Spleen (tissue), 11 donors: ENCODE results near the gene MPC1L. TPM values are rescaled to one million over a fixed set of nuclear protein-coding genes. Genes with fewer than 3 reads are reported as not detected.

ENCODE experiments used
- DNase-seq: peaks from one replicate; pipeline ENCODE4 v3.0.0-alpha.2; 2020
- H3K27ac ChIP-seq, 8 donors: fragments of 200-600 bp; sonication (generic) in 7 of 8; 1 replicate in 4 of 8; 2 replicates in 4 of 8; pipeline versions ENCODE4 v1.5.0 to v1.8.0; 2016 to 2021; ENCODE audit warnings: inconsistent platforms in 4 of 8, mild to moderate bottlenecking in 4 of 8, moderate library complexity in 1 of 8
- H3K27me3 ChIP-seq, 7 donors: fragments of 200-600 bp; sonication (generic) in 6 of 7; replicated peaks in 1 of 7; 1 replicate in 4 of 7; 2 replicates in 3 of 7; pipeline versions ENCODE4 v1.5.0 to v1.8.0; 2016 to 2021; ENCODE audit warnings: inconsistent platforms in 3 of 7, mild to moderate bottlenecking in 1 of 7
- H3K36me3 ChIP-seq, 6 donors: fragments of 200-600 bp; sonication (generic) in 5 of 6; 1 replicate in 4 of 6; 2 replicates in 2 of 6; pipeline versions ENCODE4 v1.5.0 to v1.8.0; 2016 to 2021; ENCODE audit warnings: inconsistent platforms in 2 of 6
- H3K4me1 ChIP-seq, 6 donors: fragments of 200-600 bp; sonication (generic) in 5 of 6; 1 replicate in 3 of 6; 2 replicates in 3 of 6; pipeline versions ENCODE4 v1.5.0 to v1.8.0; 2016 to 2021; ENCODE audit warnings: inconsistent platforms in 3 of 6
- H3K4me3 ChIP-seq, 8 donors: fragments of 200-600 bp; sonication (generic) in 7 of 8; 1 replicate in 4 of 8; 2 replicates in 4 of 8; pipeline versions ENCODE4 v1.5.0 to v1.8.0; 2016 to 2021; ENCODE audit warnings: inconsistent platforms in 4 of 8, mild to moderate bottlenecking in 4 of 8, moderate library complexity in 2 of 8
- H3K9me3 ChIP-seq, 8 donors: fragments of 200-600 bp; sonication (generic) in 7 of 8; 1 replicate in 4 of 8; 2 replicates in 4 of 8; pipeline versions ENCODE4 v1.5.0 to v1.8.0; 2016 to 2021; ENCODE audit warnings: inconsistent platforms in 4 of 8
- POLR2A ChIP-seq, 3 donors: fragments of 450-650 bp; IDR thresholded peaks; one replicate each; pipeline ENCODE4 v1.5.1; 2017; ENCODE audit warnings: antibody characterized with exemption in 3 of 3, mild to moderate bottlenecking in 1 of 3
- POLR2AphosphoS5 ChIP-seq, 3 donors: sonication (generic); formaldehyde crosslinking; IDR thresholded peaks; one replicate each; pipeline ENCODE4 v1.5.1; 2017; ENCODE audit warnings: antibody characterized with exemption in 3 of 3
- WGBS, 5 donors: extraction: QIAGEN DNeasy Blood & Tissue Kit in 3 of 5; methylation state at CpG; one replicate each; pipeline versions ENCODE4 v1.1.5 to v1.1.7; 2013 to 2018; 5-methylcytosine and 5-hydroxymethylcytosine counted together
- intact Hi-C: fragments of 100-400 bp; cut with DNase I; formaldehyde crosslinking; loops from one replicate; pipeline ENCODE4 v1.15.0; 2023; ENCODE audit warnings: low total_unique reads
- polyA plus RNA-seq, 3 donors: library from polyadenylated mRNA; stranded (reverse); fragments of 200-250 nt; gene quantifications; one replicate each; pipeline ENCODE4 v1.2.1, GENCODE V29; 2013
- total RNA-seq, 7 donors: library from RNA; depleted of rRNA in 3 of 7; stranded (reverse); fragments of >200 nt in 3 of 7; fragmentation: NEBNext Ultra II Directional in 4 of 7; extraction: Animal tissue kit (Norgen Biotek cat#: 25700) in 4 of 7; gene quantifications; one replicate each; pipeline versions ENCODE4 v1.1.0 to v1.2.1, GENCODE V29; 2016 to 2021
- TF ChIP-seq, protein P1 (sequence below), 11 experiments: fragments of 200-600 bp in 7 of 11; fragments of 450-650 bp in 4 of 11; sonication (generic) in 4 of 11; IDR thresholded peaks in 8 of 11; conservative IDR thresholded peaks in 3 of 11; 1 replicate in 7 of 11; 2 replicates in 4 of 11; pipeline versions ENCODE4 v1.4.0 to v1.8.0; 2016 to 2021; ENCODE audit warnings: antibody characterized with exemption in 11 of 11, inconsistent platforms in 4 of 11, mild to moderate bottlenecking in 1 of 11
- donor health status: healthy with polysubstance abuse.
- donor health status: DM: no; HTN: no; CAD: no; lungs with moderate emphysema.
- donor health status: DM: no; HTN: no; CAD: no.
- donor health status: Bipolar disorder and iron deficiency.
- donor health status: healthy.
- donor health status: DM: no; HTN: no; CAD: no.
- donor health status: DM: yes; HTN: yes; CAD: no.

MPC1L gene
- total and polyA plus RNA-seq, 10 donors, result 0.28 TPM; not detected in 9

DNA sequence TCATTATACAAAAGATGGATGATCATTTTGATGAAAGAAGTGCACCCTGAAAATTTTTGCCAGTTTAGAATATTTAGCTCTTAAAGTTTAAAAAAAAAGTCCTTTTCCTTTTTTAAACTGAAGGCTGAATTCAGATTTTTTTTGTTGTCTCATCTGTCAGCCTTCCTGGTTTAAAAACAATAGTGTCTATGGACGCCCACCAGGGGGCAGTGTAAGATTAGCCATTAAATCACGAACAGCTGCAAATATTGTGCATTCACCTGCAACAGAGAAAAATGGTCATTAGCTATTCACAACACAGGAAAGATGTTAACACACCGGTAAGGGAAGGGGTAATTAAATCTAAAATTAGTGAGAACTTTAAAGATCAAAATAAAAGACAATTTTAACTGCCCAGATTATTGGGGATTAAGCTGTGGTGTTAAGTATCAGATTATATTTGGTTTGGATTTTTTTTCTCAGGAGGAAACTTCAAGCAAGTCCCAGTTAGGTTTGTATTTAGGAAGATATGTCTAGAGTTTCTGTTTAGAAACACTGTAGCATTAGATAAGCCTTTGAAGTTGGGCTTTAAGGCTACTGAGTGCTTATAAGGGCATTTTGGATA is 28.5 kb downstream of the MPC1L start:
- Histone ChIP-seq H3K27me3 (no peaks in the 10 kb centered on the region), H3K4me3 (no peak overlapping the region), H3K27ac (no peak overlapping the region), H3K36me3 (peaks cover 0 to 45% (median 13%) of the 10 kb centered on the region in 6 donors), H3K4me1 (peaks cover 0 to 15% (median 4%) of the 10 kb centered on the region in 6 donors), H3K9me3 (no peaks in the 10 kb centered on the region)
- intact Hi-C loops, result loop anchor here (5.0 kb wide), 1 partner anchor 141 kb away; no protein-coding TSS in a partner anchor
- WGBS, 5 donors, result 0 to 4% (median 3%) methylated on average over 3 of the region's 3 CpGs
- TF ChIP-seq POLR2AphosphoS5 (IDR thresholded peaks at IDR 0.05), result no peak
- TF ChIP-seq, protein P1, sequence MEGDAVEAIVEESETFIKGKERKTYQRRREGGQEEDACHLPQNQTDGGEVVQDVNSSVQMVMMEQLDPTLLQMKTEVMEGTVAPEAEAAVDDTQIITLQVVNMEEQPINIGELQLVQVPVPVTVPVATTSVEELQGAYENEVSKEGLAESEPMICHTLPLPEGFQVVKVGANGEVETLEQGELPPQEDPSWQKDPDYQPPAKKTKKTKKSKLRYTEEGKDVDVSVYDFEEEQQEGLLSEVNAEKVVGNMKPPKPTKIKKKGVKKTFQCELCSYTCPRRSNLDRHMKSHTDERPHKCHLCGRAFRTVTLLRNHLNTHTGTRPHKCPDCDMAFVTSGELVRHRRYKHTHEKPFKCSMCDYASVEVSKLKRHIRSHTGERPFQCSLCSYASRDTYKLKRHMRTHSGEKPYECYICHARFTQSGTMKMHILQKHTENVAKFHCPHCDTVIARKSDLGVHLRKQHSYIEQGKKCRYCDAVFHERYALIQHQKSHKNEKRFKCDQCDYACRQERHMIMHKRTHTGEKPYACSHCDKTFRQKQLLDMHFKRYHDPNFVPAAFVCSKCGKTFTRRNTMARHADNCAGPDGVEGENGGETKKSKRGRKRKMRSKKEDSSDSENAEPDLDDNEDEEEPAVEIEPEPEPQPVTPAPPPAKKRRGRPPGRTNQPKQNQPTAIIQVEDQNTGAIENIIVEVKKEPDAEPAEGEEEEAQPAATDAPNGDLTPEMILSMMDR (IDR thresholded peaks at IDR 0.05 in 8 of 11, conservative IDR thresholded peaks at IDR 0.05 in 3 of 11), result peak; percentile 37 to 88 (median 73)
- peak; percentile 83 for DNase-seq

- H3K27ac ChIP-seq, result no peak overlapping the region
- intact Hi-C loops, result loop anchor here (5.0 kb wide), 1 partner anchor 140 kb away; no protein-coding TSS in a partner anchor
- TF ChIP-seq, protein P1 (IDR thresholded peaks at IDR 0.05 in 8 of 11, conservative IDR thresholded peaks at IDR 0.05 in 3 of 11), result no peak
- no peak for TF ChIP-seq POLR2A (IDR thresholded peaks at IDR 0.05)
- no peak for TF ChIP-seq POLR2AphosphoS5 (IDR thresholded peaks at IDR 0.05)
- no peaks in the 10 kb centered on the region for H3K27me3 ChIP-seq
- WGBS, 5 donors, result 69 to 93% (median 89%) methylated on average over 1 of the region's 1 CpG
- H3K36me3 ChIP-seq, result peaks cover 0 to 54% (median 22%) of the 10 kb centered on the region in 6 donors
- H3K9me3 ChIP-seq, result no peaks in the 10 kb centered on the region
- no peak overlapping the region for H3K4me3 ChIP-seq
- DNase-seq, result no peak
- peaks cover 0 to 11% (median 4%) of the 10 kb centered on the region in 6 donors for H3K4me1 ChIP-seq
Observed at GRCh38 chrX:40652664-40653063, 29.4 kb downstream of the MPC1L start.

- 83 to 91% (median 89%) methylated on average over 2 of the region's 2 CpGs for WGBS, 5 donors
- Histone ChIP-seq H3K4me1 (peaks cover 0 to 6% (median 0%) of the 10 kb centered on the region in 6 donors), H3K36me3 (peaks cover 0 to 63% (median 27%) of the 10 kb centered on the region in 6 donors), H3K9me3 (no peaks in the 10 kb centered on the region), H3K27ac (no peak overlapping the region), H3K4me3 (no peak overlapping the region), H3K27me3 (no peaks in the 10 kb centered on the region)
- intact Hi-C loops, result loop anchor here (5.0 kb wide), 1 partner anchor 139 kb away; no protein-coding TSS in a partner anchor
- no peak for TF ChIP-seq POLR2A (IDR thresholded peaks at IDR 0.05)
- TF ChIP-seq, protein P1 (IDR thresholded peaks at IDR 0.05 in 8 of 11, conservative IDR thresholded peaks at IDR 0.05 in 3 of 11), result no peak
- TF ChIP-seq POLR2AphosphoS5 (IDR thresholded peaks at IDR 0.05), result no peak
- no peak for DNase-seq
Observed at GRCh38 chrX:40653535-40653934, 30.3 kb downstream of the MPC1L start.

DNA sequence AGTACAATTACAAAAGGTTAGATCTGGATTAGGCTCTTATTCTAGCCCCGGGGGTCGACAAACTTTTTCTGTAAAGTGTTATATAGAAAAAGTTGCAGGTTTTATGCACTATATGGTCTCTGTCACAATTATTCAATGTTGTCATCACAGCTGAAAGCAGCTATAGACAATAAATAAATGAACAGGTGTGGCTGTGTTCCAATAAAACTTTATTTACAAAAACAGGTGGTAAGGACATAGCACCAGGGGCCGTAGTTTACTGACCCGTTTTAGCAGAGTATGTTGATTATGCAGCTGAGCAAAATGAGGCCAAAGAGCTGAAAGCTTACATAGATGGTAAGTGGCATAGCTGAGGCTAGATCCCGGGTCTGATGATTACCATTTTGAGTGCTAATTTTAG is 37.2 kb downstream of the MPC1L start:
- no peak overlapping the region for H3K4me3 ChIP-seq
- TF ChIP-seq POLR2A (IDR thresholded peaks at IDR 0.05), result no peak
- TF ChIP-seq POLR2AphosphoS5 (IDR thresholded peaks at IDR 0.05), result no peak
- TF ChIP-seq, protein P1 (IDR thresholded peaks at IDR 0.05 in 8 of 11, conservative IDR thresholded peaks at IDR 0.05 in 3 of 11), result no peak
- intact Hi-C loops, result no loop called here
- no peak for DNase-seq
- no peak overlapping the region for H3K27ac ChIP-seq
- no peaks in the 10 kb centered on the region for H3K27me3 ChIP-seq
- H3K9me3 ChIP-seq, result no peaks in the 10 kb centered on the region
- H3K4me1 ChIP-seq, result peaks cover 0 to 6% (median 0%) of the 10 kb centered on the region in 6 donors
- H3K36me3 ChIP-seq, result peaks cover 0 to 98% (median 39%) of the 10 kb centered on the region in 6 donors
- WGBS, 5 donors, result 94 to 98% (median 94%) methylated on average over 5 of the region's 5 CpGs
